HG03442 (cell line): ENCODE results near the gene CA10.

Experiments used
- ATAC-seq: cut with Tn5 transposase; IDR thresholded peaks from one replicate; pipeline ENCODE4 v1.9.1; 2021; ENCODE audit warnings: mild to moderate bottlenecking, moderate library complexity; ENCODE audit not compliant: unreplicated experiment

Gene CA10

DNA sequence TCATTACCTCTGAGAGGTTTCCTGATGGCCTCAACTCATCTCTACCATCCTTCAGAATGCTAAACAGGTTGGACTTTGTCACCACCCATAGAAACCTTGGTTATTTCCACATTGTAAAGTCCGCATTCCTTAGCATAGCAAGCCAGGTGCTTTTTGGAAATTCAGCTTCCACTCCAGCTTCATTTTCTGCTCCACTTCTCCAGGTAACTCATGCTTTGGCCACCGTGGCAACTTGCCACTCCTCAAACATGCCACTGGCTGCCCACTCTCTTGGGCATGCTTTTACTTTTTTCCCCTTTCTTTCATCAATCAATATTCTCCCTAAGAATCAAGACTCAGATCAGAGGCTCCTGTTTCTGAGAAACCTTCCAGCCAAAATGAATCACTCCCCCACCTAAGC lies 203.3 kb downstream of the CA10 start:
- no peak for ATAC-seq

DNA sequence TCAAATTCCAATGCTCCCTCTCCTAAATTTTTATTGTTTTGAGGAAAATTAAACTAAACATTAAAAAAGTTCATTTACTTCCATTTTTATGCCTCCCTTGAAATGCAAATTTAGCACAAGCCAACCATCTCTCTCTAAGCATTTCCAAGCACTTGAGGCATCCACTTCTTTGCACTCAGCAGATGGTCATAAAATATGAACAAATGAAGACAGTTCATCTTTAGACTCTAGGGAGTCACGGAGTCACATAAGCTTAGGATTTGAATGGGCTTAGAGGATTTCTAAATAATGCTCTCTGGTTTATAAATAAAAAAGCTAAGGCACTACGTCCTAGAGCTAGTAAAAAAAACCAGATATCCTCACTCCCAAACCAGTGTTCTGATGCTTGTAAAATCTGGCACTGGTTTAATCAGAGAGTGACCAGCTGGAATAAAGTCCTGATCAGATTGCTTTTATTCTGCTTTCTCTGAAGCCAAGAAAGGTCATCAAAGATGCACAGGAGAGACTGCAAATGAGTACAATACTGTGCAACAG lies 204.2 kb downstream of the CA10 start:
- no peak for ATAC-seq

DNA sequence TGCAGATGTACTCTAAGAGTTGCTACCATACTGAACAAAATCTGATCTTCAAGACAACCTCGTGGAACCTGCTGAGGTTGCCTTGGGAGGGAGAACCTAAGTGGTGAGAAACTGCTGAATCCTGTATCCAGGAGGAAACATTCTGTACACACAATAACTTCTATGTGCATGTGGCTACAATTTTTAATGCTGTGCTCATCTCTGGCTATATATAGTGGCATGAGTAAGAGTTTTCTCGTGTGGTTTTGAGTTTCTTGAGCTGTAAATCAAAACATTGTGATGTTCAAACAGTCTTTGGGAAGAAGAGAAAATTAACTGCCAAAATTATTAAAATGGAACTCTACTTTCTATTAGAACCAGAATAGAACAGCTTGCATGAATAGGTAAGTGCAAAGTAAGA lies 206.8 kb downstream of the CA10 start:
- ATAC-seq: no peak

DNA sequence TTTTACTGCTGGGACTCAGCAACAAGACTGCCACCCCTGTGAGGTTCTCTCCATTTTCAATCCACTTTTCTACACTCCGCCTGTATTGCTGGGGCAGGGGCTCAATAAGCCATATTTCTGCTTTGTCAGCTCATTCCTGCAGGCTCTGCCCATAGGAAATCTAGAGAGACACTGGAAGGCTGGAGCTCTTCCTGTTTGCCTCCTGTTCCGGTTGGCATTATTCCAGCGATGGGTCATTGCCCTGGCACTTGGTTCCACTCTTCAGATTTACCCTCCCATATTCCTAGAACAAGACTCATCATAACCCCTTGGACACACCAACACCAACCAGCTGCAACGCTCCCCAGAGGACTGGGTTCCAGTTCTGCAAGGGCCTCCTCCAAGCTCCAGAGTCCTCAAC lies 210.4 kb downstream of the CA10 start:
- no peak for ATAC-seq

GRCh38 chr17:51947160-51947735 lies 211.3 kb downstream of the CA10 start:
- ATAC-seq: no peak

GRCh38 chr17:51946311-51946710 lies 212.2 kb downstream of the CA10 start:
- no peak for ATAC-seq

DNA sequence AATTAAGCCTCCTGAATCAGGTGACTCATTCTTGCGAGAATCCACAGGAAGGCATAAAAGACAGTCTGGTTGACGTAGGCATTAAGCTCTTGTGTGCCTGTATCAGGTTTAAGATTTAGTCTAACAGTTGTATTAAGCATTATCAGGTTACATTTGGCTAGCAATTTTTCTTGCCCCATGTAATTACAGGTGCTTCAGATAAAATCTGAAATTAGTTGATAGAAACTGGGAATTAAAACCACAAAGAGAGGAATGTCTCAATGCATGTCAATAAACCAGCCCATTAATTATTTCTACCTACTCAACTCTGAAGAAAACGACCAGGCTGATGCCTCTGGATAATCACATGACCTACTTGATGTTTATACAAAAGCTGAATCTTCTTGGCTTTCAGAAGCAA lies 217.2 kb downstream of the CA10 start:
- ATAC-seq: no peak

DNA sequence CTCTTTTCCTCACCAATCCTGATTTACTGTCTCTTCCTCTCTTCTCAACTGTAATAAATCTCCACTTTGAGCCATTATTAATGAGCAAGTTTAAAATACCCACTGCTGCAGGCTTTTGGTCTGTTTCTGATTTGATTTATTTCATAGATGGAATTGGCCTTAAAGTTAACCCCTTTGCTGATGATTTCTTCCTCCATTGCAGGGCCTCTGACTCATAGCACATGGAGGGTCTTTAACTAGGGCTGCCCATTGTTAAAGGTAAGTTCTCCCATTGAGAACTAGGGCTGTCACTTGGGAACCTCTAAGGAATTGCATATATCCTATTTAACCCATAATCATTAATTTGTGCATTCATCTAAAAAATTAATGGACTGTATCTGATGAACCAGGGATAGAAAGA lies 221.2 kb downstream of the CA10 start:
- no peak for ATAC-seq

- no peak for ATAC-seq
Observed at GRCh38 chr17:51935477-51935876, 223.0 kb downstream of the CA10 start.

- ATAC-seq: no peak
Observed at GRCh38 chr17:51933647-51934046, 224.9 kb downstream of the CA10 start.

- ATAC-seq: no peak
Observed at GRCh38 chr17:51926448-51926847, 232.1 kb downstream of the CA10 start.

DNA sequence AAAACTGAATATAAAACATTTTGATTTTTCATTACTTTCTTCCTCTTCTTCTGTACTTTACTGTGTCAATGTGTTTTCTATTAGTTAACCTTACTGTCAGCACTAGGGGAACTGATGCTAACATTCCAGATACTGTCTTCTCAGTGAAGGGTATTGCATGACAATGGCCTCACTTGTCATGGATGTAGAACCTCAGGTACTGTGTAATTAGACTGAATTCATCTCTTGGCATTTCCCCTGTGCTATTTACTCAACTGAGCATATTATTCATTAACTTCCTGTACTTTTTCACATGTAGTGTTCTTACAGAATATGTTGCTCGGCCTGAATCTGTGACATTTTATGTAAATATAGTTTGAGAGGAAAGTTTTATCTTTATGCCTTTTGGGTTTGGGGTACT lies 237.0 kb downstream of the CA10 start:
- ATAC-seq: no peak

GRCh38 chr17:51914577-51914976 lies 243.9 kb downstream of the CA10 start:
- no peak for ATAC-seq

- no peak for ATAC-seq
Observed at GRCh38 chr17:51913491-51914205, 244.9 kb downstream of the CA10 start.

DNA sequence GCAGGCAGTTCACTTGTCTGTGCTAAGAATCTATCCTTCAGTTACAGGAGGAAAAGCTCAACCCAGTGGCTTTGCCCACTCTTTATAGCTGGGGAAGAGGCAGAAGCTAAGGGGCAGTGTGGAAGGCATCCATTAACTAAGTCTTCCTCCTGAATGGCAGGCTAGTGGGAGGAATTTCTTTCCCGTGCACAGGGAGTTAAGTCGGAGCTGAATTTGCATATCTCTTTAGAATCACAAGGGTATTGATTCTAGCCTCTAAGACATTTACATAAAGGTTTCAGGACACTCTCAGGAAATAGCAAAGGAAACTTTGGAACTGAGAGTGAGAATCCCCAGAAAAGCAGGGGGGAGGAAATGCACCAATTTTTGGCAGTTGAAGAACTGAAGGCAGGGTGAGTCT lies 245.6 kb downstream of the CA10 start:
- ATAC-seq: no peak

- ATAC-seq: no peak
Observed at GRCh38 chr17:51911237-51911636, 247.3 kb downstream of the CA10 start.

DNA sequence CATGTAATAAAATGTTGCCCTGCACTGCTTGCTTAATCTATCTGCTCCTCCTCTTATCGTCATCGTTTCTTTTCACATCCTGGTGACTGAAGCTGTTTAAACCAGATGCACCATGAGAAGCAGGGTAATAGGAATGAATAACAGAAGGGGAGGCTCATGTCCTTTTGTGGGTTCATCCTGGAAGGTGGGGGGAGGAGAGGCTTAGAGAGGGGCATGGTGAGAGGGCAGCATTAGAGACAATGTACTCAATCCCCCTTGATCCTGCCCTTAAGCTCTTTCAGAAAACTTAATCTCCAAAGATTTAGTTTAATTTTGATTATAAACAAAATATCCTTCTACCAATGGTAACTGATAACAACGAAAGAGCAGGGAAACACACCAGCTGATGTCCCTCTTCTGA lies 248.5 kb downstream of the CA10 start:
- no peak for ATAC-seq

DNA sequence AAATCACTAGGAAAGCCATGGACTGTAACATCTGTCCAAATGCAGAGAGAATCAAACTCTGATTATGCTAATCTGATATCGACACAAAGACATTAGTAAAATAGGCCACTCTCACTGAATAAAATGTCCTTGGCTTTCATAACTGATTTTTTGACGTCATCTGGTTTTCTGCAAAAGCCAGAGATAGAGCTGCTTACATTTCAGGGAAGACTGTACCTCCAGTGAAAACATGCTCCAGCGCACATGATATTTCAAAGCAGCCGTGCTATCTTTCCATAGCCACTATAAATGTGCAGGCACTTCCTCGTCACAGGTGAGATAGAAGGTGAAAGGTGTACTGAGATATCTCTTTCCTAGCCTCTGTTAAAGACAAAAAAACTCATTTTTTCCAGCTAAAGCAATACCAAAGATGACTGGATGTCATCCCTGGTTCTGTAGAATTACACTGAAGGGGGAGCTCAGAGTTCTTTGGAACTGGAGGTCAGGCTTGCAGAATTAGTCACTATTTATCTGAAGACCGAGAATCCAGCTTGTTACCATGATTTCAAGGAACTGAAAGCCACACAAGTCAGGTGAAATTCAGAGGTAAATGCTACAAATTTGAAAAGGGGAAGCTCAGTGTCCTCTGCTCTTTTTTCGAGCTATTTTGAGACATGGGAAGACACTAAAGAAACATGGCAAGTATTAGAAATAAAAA lies 249.5 kb downstream of the CA10 start:
- ATAC-seq: no peak

GRCh38 chr17:51907041-51907440 lies 251.5 kb downstream of the CA10 start:
- ATAC-seq: no peak

- no peak for ATAC-seq
Observed at GRCh38 chr17:51904379-51904778, 254.1 kb downstream of the CA10 start.

- no peak for ATAC-seq
Observed at GRCh38 chr17:51901242-51901641, 257.3 kb downstream of the CA10 start.

DNA sequence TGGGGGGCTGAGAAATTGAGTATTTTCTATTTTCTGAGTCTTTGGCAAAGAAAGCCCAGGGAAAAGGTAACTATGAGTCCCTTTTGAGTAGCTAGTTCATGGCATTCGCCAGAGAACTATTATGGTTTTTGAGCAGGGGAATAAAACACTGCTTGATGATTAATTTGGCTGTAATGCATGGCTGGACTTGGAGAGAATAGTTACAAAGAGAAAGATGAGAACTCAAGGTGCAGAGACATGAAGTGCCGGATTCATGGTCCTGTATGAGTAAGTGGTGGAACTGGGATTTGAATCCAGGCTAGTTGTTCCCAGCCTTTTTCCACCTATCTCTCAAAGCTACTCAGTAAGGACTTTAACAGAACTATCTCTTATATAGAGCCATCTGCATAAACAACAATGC lies 266.6 kb downstream of the CA10 start:
- no peak for ATAC-seq
